HG03432 (cell line): Measurements from ENCODE around the gene NR1D1.

Source experiments
- ATAC-seq: cut with Tn5 transposase; IDR thresholded peaks from one replicate; pipeline ENCODE4 v1.9.1; 2021; ENCODE audit warnings: mild to moderate bottlenecking, moderate library complexity; ENCODE audit not compliant: unreplicated experiment

NR1D1 gene

DNA sequence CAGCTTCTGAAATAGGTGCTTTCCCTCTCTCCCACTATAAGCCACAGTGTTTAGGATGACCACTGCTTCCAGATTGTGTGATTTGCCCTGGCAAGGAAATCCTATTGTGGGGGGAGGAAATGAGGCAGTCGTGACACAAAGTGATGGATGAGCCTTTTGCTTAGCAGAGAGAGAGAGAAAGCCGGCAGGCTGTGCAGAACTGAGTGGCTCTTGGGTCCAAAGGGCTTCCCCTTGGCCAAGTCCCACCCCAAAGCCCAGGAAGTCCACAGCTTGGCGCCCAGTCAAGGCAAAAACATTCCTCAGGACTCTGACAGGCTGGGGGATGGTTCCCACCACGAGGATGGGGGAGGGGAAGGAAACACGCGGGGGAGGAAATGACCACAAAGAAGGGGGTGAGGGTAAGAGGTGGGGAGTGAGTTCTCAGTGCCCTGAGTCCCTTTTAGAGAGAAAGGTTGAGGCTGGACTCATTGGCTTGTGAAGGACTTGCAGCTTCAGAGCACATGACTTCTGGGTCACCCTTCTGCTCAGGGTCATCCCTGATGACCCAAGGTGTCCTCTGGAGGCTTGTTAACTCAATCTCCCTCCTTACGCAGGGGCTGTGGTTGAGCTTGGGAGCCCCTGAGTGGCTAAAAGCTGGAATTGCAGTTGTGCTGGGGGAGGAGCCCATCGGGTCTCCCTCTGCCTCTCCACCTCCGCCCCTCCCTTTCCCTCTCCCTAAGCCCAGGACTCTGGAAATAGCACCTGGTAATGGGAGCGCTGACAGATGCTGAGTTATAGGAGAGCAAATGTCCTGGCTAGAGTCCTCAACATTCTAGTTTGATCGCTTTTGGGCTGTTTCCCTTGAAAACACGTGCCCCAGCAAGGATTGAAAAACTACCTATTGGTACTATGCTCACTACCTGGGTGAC, 11.1 kb upstream of the NR1D1 start:
- peak; percentile 43 for ATAC-seq

DNA sequence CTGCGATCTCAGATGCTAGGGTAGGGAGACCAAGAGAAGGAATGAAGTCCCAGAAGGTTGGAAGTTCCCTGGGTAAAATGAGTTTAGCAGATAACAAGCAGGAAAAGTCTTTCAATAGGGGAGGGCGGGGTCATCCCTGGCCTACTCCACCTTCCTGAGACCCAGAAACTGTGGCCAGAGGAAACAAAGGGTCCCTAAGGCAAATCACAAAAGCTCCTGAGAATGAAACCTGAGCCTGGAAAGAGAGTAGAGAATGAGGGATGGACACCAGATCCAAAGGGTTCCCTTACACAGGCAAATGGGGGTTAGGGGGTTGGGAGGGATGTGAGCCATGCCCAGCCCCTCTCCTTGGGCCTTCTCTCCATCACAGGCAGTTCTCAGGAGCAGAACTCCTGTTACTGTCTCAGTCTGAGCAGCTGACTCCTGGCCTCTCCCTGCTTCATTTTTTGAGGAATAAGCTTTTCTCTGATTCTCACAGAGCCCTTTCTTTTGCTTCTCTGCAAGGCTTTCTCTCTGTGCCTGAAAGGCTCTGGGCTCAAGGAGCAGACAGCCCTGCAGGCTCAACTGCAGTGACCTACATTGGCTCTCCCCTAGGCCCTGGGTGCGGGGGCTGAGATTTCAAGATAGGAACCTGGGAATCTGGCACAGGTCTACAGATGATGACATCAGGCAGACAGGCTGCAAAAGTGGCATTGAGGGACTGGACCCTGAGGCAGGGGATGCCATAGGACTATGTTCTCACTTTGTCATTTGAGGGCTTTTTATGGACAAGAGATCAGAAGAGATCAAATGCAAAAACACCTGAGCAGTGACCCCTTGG, 9.8 kb upstream of the NR1D1 start:
- no peak for ATAC-seq

DNA sequence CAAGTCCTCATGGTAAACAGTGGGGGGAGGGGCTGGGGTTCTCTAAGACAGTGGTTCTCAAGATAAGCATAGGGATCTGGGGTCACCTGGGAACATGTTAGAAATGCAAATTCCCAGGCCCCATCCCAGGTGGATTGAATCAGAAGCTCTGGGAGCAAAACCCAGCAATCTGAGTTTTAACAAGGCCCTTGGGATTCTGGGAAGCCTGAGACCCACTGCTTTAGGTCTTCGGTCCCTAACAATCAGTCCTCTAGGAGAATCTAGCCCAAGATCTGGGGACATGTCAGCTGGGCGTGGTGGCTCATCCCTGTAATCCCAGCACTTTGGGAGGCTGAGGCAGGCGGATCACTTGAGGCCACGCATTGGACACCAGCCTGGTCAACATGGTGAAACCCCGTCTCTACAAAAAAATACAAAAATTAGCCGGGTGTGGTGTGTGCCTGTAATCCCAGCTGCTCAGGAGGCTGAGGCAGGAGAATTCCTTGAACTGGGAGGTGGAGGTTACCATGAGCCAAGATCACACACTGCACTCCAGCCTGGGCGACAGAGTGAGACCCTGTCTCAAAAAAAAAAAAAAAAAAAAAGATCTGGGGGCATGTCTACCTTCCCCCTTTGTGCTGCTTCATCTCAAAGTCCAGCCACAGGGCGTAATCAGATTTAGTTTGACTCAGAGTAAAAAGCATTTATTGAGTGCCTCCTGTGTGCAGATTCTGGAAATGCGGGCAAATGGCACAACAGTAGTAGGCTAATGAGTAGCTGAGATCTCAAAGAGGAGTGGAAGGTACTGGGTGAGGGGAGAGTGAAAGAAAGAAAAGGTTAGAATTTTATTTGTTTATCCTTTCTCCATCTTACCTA, 8.8 kb upstream of the NR1D1 start:
- no peak for ATAC-seq

DNA sequence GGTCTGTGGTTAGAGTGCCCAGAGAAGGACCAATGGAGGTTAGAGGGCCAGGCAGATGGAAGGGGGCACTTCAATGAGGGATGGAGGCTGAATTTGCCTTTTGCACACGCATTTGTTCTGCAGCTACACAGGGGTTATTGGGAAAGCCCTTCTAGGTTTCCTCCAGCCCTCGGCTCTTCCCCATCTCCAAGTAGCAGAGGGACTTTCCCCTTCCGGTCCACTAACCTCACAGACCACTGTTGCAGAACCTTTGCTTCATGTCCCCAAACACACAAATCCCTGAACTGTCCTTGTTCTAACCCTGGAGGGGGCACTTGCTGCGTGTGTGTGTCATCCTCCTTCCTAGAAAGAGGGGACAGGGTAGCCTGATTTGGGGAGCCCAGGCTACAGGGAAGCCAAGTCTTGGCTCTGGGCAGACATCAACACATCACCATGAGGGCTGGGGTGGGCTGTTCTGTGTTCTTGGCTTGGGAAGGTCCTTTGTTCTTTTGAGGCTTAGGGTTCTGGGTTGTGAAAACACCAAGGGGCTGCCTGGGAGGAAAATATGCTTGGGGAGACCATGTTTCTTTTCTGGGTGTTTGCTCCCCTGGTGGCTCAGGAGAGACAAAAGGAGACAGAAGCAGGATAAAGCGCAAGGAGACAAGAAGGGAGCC, 7.3 kb upstream of the NR1D1 start:
- no peak for ATAC-seq

DNA sequence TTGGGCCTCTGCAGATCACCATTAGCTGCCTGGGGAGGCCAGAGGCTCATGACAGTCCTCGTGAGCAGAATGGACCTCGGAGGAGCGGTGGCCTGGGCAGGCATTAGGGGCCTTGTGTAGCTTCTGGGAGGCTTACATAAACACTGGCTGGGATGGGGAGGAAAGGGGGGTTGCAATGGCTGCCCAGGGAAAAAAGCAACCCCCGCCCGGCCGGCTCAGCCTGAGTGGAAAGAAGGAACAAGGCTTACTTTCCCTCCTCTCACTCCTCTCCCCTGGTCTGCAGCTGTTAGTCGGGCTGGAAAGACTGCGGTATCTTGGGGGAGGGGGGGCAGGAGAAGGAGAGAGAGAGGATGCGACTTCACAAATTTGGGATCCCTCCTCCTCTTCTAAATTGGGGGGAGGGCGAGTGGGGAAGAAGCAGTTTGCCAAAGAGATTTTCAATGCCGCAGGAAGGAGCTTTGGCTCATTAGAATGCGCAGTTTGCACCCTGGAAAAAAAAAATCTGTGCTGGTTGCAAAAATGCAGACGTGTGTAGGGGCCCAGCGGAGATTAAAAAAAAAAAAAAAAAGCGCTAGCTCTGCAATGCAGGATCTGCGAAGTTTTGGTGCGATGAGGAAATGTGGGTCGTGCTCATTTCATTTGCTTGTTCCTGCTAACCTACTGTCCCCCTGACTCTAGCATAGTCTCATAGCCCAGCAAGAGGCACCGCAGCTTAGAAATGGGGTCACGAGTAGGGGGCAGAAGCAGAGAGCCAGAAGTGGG, 6.6 kb upstream of the NR1D1 start:
- no peak for ATAC-seq

DNA sequence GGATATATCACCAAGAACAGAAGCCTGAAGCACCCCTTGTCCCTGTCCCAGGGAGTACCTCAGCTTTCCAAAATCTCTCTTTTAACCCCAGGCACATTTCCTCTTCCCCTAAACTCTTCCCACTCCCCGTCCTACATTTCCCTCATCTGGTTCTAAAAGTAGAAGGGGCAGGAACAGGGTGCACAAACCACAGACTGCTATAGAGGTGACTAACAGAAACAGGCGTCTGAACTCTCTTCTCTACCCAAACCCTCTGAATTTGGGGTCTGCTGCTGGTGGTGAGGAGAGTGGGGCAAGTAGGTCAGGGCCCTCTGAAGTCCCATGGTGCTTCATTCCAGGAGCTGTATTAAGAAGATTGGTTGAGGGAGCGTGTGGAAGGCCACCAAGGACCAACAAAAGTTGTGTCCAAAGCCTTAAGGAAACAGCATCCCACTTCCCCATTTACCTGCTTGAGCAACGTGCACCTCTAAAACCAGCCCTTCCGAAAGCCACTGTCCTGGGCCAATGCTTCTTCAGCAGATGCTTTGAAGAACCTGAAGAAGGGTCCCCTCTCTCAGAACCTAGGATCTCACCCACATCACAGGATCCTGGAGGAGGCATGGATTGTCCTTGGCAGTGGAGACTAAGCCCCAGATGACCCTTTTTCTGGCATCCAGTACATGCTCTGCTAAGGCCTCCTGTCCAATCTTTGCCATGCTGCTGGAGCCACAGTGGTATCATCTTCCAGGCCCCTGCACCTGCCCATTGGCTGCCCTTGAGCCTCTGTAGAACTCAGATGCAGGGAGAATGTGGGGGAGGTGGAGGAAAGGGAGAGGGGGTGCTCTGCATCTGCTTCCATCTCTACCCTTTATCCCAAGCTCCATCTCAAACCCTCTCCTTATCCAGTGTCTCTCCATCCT, 5.7 kb upstream of the NR1D1 start:
- no peak for ATAC-seq

DNA sequence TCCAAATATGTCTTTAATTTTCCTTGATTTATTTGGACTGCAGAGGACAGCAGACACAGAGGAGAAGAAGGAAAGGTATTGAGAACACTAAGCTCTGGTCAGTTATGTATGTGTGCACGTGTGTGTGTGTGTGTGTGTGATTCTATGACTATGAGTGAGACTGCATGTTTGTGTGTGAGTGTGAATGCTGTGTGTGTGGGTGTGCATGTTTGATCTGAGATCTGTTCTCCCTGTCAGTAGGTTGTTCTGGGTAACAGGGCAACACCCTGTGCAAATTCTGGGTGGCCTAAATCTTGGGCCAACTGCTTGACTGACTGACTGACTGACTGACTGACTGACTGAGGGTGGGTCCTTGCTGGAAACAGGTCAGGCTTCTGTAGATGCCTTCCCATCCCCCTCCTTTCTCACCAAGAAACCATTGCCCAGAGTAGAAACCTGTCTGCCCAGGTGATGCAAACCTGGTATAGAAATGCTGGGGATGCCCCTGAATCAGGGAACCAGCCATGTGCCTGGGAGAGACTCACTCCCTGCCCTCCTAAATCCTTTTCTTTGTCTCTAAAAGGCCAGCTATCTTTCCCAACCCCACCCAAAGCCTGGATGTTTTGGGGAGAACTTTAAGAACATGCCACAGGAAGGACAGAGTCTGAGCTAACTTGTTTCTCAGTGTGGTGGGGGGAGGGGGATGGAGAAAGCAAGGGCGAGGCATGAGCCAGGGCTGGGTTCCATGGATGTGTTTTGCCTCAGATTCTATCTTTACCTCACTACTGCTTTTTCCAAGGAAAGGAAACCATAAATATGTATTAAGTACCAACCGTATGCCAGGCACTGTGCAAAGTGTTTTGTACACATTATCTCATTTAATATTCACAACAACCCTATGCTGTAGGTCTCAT, 4.5 kb upstream of the NR1D1 start:
- ATAC-seq, result no peak

DNA sequence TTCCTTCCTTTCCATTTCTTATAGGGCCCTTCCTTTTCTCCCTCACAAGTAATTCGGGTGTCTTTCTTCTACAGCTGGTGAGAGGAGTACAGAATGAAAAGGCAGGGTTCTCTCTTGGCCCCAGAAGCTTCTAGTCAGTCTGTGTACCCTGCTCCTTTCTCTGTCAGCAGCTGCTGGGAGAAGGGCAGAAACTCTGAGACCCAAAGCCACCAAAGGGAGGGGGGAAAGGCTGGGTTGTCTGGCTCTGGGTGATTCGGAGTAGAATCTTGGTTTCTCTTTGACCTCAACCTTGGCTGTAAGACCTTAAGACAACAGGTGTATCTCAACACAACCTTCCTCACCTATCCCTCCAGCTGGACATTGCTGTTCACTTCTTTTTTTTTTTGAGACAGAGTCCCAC, 3.3 kb upstream of the NR1D1 start:
- no peak for ATAC-seq

DNA sequence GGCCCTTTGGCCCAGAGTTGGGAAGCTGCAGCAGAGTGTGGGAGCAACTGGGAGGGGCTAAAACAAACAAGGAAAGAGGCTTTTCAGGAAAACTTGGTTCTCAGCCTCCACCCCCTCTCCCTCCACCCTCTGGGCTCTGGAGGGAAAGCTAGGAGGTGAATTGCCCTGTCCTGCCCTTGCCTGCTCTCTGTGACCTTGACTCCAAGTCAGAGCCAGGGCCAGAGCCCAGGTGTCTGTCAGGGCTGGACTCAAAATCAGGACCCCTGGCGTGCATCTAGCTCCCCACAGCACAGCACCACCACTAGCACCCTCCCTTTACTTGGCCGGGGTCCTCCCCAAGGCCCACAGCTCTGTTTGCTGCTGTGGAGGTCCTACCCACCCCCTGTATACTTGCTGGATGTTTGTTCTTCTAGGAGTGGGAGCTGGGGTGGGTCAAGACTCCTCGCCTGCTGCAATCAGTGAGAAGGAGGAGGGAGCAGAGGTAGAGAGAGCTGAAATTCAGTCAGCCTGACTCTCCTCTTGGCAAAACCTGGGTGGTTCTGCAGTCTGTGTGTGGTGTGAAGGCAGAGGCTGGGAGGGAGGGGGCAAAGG, 2.8 kb upstream of the NR1D1 start:
- no peak for ATAC-seq

DNA sequence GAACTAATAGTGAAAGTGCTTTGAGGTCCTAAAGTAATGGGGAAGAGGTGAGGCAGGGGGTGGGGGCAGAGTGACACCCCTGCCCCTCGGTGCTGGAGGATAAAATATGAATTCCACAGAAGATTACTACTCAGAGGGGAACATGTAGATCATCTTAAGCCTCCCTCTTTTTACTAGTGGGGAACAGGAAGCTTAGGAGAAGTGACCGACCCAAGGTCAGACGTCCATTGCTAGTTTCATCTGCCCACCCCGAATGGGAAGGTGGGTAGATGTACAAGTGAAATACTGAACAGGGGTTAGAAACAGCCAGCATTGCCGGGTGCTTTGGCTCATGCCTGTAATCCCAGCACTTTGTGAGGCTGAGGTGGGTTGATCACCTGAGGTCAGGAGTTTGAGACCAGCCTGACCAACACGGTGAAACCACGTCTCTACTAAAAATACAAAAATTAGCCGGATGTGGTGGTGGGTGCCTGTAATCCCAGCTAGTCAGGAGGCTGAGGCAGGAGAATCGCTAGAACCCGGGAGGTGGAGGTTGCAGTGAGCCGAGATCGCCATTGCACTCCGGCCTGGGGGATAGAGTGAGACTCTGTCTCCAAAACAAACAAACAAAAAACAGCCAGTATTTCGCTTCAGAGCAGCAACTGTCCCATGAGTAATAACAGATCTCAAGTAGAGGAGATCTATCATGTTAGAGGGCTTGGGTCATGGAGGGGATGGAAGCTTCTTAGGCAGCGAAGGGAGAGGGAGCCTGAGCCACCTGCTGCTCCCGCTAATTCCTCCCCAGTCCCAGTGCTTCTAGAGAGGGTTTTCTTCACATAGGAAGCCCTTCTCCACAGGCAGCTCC, 1.2 kb upstream of the NR1D1 start:
- ATAC-seq, result no peak

DNA sequence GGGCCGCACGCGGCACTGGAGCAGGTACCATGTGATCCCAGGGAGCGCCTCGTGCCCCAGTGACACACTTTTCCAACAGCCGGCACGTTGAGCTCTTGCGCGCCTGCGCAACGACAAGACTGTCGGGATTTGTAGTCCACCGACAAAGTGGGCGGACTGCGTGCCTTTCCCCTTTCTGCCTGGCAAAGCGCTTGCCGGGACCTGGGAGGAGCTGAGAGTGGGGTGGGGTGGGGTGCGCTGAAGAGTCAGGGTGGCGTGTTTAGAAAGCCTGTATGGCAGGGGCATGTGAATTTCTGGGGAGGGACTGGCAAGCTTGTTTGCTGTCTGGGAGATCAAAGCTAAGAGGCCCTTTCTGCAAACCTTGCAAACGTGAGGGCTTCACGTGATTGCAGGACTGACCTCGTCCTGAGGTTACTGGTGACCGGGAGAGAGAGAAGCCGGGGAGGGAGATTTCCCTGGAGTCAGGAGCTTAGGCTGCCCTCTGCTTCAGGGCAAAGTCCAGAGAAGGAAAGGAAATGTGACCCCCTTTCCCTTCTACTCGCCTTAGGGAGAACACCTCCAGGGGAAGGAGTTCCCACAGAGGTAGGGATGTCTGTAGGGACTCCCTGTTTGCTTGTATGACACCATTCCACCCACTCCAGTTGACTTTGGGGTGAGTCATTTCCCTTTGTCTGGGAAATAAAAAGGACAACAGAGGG, 429 bp upstream of the NR1D1 start:
- ATAC-seq, result no peak

DNA sequence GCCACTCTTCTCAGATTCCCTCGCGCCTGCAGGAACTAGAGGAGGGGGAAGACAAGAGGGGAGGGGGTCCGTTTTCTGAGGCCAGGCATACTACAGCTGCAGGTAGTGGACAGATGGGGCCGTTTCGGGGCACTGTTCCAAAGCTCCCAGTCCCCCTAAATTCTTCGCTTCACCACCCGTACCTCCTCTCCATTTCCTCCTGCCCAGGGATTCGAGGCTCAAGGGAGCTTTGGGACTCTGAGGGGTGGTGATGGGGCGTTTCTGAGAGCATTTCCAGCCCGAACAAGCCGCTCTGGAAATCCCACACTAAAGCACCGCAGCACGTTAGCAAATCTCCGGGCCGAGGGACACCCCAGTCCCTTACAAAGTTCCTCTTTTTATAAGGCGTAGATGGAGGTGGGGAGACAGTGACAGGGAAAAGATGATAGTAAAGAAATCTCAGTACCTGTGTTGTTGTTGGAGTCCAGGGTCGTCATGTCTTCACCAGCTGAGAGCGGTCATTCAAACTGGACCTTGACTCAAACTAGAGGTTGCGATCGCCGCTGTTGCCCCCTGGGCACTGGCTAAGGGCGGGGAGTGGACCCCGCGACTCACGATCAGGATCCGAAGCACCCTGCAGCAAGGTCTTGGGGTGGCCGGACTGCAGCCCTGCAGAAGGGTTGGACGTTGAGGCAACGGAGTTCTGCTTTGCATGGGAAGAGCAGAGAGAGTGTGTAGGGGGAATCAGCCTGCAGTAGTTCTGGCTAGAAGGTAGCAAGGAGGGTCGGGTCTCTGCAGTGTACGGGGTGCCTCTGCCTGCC, 570 bp downstream of the NR1D1 start:
- no peak for ATAC-seq

DNA sequence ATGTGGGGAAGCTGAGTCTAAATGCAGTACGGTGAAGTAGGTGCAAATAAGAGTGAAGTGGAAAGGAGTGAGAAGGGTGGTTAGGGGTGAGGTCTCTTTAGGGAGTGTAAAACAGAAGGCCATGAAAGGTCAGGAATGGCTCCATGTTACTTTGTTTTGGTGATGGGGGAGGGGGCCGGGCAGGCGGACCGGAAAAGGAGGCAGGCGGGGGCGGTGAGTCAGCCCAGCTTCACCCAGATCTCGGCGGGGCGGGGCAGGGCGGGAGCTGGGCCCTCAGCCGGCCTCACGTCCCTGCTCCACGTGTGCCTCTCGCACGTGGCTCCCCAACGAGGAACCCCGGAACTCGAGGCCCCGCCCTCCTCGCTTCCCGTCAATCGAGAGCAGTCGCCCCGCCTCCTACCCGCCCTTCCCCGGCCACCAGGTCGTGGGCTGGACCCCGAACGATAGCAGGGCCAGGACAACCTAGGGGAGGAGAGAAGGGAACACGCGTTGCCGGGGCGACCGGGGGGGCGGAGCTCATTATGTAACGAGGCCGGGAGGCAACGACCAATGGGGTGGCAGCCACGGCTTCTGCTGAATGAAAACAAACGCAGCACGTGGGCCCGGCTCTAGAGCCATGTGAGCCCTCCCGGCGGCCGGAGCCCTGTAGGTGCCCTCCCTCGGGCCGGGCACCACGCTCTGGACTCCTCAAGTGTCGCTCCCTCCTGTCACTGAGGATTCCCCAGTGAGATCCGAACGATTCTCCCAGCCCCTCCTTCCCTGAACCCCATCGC, 1.4 kb downstream of the NR1D1 start:
- peak; percentile 68 for ATAC-seq
